GM10266 (cell line): ENCODE data around the gene LRRC75B.

Source experiments
- DNase-seq: peaks from one replicate; pipeline ENCODE4 v3.0.0; 2012; ENCODE audit errors: extremely low spot score
- CTCF ChIP-seq: IDR thresholded peaks from 2 replicates; pipeline ENCODE4 v1.5.1; 2012; ENCODE audit warnings: mild to moderate bottlenecking, low read depth; ENCODE audit not compliant: control insufficient read depth, insufficient read depth; ENCODE audit errors: missing control alignments

Gene LRRC75B

GRCh38 chr22:24550902-24551435 lies 41.9 kb downstream of the LRRC75B start:
- TF ChIP-seq CTCF = no peak
- no peak for DNase-seq

- DNase-seq = no peak
- TF ChIP-seq CTCF = no peak
These were observed 42.6 kb downstream of the LRRC75B start for GRCh38 chr22:24550028-24550901.

GRCh38 chr22:24548812-24549211 lies 44.1 kb downstream of the LRRC75B start:
- no peak for DNase-seq
- TF ChIP-seq CTCF = no peak

- DNase-seq = no peak
- TF ChIP-seq CTCF = no peak
These were observed 49.1 kb downstream of the LRRC75B start for GRCh38 chr22:24543679-24544243.

GRCh38 chr22:24543185-24543601 lies 49.7 kb downstream of the LRRC75B start:
- no peak for TF ChIP-seq CTCF
- no peak for DNase-seq

- TF ChIP-seq CTCF = no peak
- DNase-seq = no peak
These were observed 50.2 kb downstream of the LRRC75B start for GRCh38 chr22:24542641-24543040.

- DNase-seq = no peak
These were observed 51.0 kb downstream of the LRRC75B start for GRCh38 chr22:24541681-24542515.

More at GRCh38 chr22:24541681-24542515, 51.0 kb downstream of the LRRC75B start:
- TF ChIP-seq CTCF = no peak
